ENCODE data around the gene ORAI3. TPM values are rescaled to one million over a fixed set of nuclear protein-coding genes. Genes with fewer than 3 reads are reported as not detected.

Gene ORAI3
- total RNA-seq, 1 experiment from 2014 or later = 5.7 TPM

- POLR2A ChIA-PET (ENCODE audit: unreplicated experiment) = no interaction called here
- no peak overlapping the region for H3K9ac ChIP-seq (ENCODE audit: low read length)
- H4K20me1 ChIP-seq (ENCODE audit: low read length) = no peaks in the 10 kb centered on the region
- H3K27ac ChIP-seq (ENCODE audit: low read length) = no peak overlapping the region
- no peak for ATAC-seq
- H3K4me2 ChIP-seq (ENCODE audit: low read length) = no peak overlapping the region
- TF ChIP-seq EZH2 (IDR thresholded peaks at IDR 0.05; ENCODE audit: low read length, unreplicated experiment) (no peak), EZH2phosphoT487 (IDR thresholded peaks at IDR 0.05; ENCODE audit: borderline replicate concordance, low read length) (no peak), CTCF (conservative IDR thresholded peaks at IDR 0.05; ENCODE audit: low read depth, low read length) (no peak)
- no peak overlapping the region for H3K4me3 ChIP-seq (ENCODE audit: low read length)
- no peaks in the 10 kb centered on the region for H3K27me3 ChIP-seq (ENCODE audit: low read length)
- peaks cover 13% of the 10 kb centered on the region for H3K4me1 ChIP-seq (ENCODE audit: insufficient read depth, low read length)
- no peak for DNase-seq
- H3K36me3 ChIP-seq (ENCODE audit: low read depth, low read length) = peaks cover 3% of the 10 kb centered on the region; the same call in 1 of the 2 replicates
- no peak overlapping the region for H2AFZ ChIP-seq (ENCODE audit: low read length)
- H3K9me2 ChIP-seq (replicated peaks; ENCODE audit: low read length) = no peaks in the 10 kb centered on the region
- H3K79me2 ChIP-seq (ENCODE audit: low read length) = no peaks in the 10 kb centered on the region
- no peaks in the 10 kb centered on the region for H3K9me3 ChIP-seq (ENCODE audit: low read length)
- CTCF ChIA-PET = no interaction called here
- intact Hi-C loops (cut with micrococcal nuclease) = no loop called here
- no peaks in the 10 kb centered on the region for H3F3A ChIP-seq (ENCODE audit: low read length, unreplicated experiment)
- BruUV-seq (replicated peaks) = no TSS peak
Observed at GRCh38 chr16:30946671-30947540, 2.0 kb upstream of the ORAI3 start.

- Histone ChIP-seq H3K9me3 (ENCODE audit: low read length) (no peaks in the 10 kb centered on the region), H3K36me3 (ENCODE audit: low read depth, low read length) (peaks cover 3% of the 10 kb centered on the region; the same call in 1 of the 2 replicates), H3K9me2 (replicated peaks; ENCODE audit: low read length) (no peaks in the 10 kb centered on the region), H3K4me3 (ENCODE audit: low read length) (no peak overlapping the region), H3K79me2 (ENCODE audit: low read length) (no peaks in the 10 kb centered on the region), H2AFZ (ENCODE audit: low read length) (no peak overlapping the region), H3K27me3 (ENCODE audit: low read length) (no peaks in the 10 kb centered on the region), H4K20me1 (ENCODE audit: low read length) (no peaks in the 10 kb centered on the region), H3K27ac (ENCODE audit: low read length) (no peak overlapping the region), H3F3A (ENCODE audit: low read length, unreplicated experiment) (no peaks in the 10 kb centered on the region), H3K4me2 (ENCODE audit: low read length) (no peak overlapping the region), H3K4me1 (ENCODE audit: insufficient read depth, low read length) (peaks cover 8% of the 10 kb centered on the region), H3K9ac (ENCODE audit: low read length) (no peak overlapping the region)
- DNase-seq = no peak
- ATAC-seq = no peak
- POLR2A ChIA-PET (ENCODE audit: unreplicated experiment) = no interaction called here
- CTCF ChIA-PET = no interaction called here
- no TSS peak for BruUV-seq (replicated peaks)
- TF ChIP-seq EZH2 (IDR thresholded peaks at IDR 0.05; ENCODE audit: low read length, unreplicated experiment) (no peak), CTCF (conservative IDR thresholded peaks at IDR 0.05; ENCODE audit: low read depth, low read length) (no peak), EZH2phosphoT487 (IDR thresholded peaks at IDR 0.05; ENCODE audit: borderline replicate concordance, low read length) (no peak)
- intact Hi-C loops (cut with micrococcal nuclease) = no loop called here
Observed at GRCh38 chr16:30947541-30947858, 1.4 kb upstream of the ORAI3 start.
